Neutrophil (primary cell): ENCODE measurements around the gene TIMP2.

Experiments
- H3K27ac ChIP-seq: fragments of 200-600 bp; sonication (generic); 2 replicates; pipeline ENCODE4 v1.5.1; 2016; ENCODE audit warnings: mild to moderate bottlenecking, moderate library complexity
- H3K27me3 ChIP-seq: fragments of 200-600 bp; sonication (generic); 2 replicates; pipeline ENCODE4 v1.6.0; 2016; ENCODE audit warnings: mild to moderate bottlenecking
- H3K36me3 ChIP-seq: fragments of 200-600 bp; sonication (generic); 2 replicates; pipeline ENCODE4 v1.5.1; 2017
- H3K4me1 ChIP-seq, 2 experiments: fragments of 200-600 bp in 1 of 2; sonication (generic) in 1 of 2; 1 replicate in 1 of 2; 2 replicates in 1 of 2; pipeline versions ENCODE4 v1.5.1 to v1.6.1; 2013 to 2016; ENCODE audit warnings: low read depth in 1 of 2, low read length in 1 of 2, mild to moderate bottlenecking in 1 of 2, moderate library complexity in 1 of 2; ENCODE audit not compliant: control insufficient read depth in 1 of 2, insufficient read depth in 1 of 2
- H3K4me3 ChIP-seq, 2 experiments: fragments of 200-600 bp in 1 of 2; sonication (generic) in 1 of 2; 1 replicate in 1 of 2; 2 replicates in 1 of 2; pipeline ENCODE4 v1.5.1; 2013 to 2016; ENCODE audit warnings: low read depth in 1 of 2, low read length in 1 of 2, mild to moderate bottlenecking in 1 of 2, moderate library complexity in 1 of 2
- H3K9me3 ChIP-seq: fragments of 200-600 bp; sonication (generic); 2 replicates; pipeline ENCODE4 v1.5.1; 2016
- CTCF ChIP-seq: fragments of 200-600 bp; sonication (generic); IDR thresholded peaks from 2 replicates; pipeline ENCODE4 v1.5.1; 2016; ENCODE audit warnings: antibody characterized with exemption

TIMP2 gene

DNA sequence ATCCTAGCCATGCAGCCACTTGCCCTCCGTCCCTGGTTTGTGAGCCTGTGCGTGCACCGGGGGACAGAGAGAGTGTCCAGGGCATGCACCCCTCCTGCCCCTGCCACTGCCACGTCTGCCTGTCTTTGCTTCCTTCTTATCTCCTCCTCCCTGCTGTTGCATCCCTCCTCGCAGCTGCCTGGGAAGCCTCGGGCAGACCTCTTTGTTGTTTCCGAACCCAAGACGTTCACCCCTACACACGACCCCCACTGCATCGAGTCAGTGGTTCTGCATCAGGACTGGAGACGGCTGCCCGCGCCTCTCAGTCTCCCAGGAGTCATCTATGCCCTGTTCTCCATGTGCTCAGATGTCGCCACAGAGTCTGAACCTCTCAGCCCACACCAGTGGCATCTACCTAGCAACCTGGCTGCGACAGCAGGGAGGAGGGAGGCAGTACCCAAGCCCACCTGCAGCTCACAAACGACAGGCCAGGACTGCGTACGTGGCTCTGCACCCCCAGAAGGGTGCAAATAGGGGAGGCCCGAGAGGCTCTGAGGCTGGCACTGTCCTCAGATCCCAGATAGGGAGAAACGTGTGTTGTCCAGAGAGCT lies 5.2 kb downstream of the TIMP2 start:
- peak overlapping the region; percentile 99 for H3K27ac ChIP-seq
- H3K4me1 ChIP-seq = peaks cover 80 to 89% of the 10 kb centered on the region in 2 experiments
- peak overlapping the region in 1 of 2 experiments; percentile 30 for H3K4me3 ChIP-seq

GRCh38 chr17:78918979-78919378 lies 6.2 kb downstream of the TIMP2 start:
- H3K4me1 ChIP-seq = peaks cover 90 to 98% of the 10 kb centered on the region in 2 experiments
- H3K27ac ChIP-seq = peak overlapping the region; percentile 99
- no peaks in the 10 kb centered on the region for H3K27me3 ChIP-seq
- no peaks in the 10 kb centered on the region for H3K9me3 ChIP-seq
- TF ChIP-seq CTCF = no peak
- peaks cover 13% of the 10 kb centered on the region for H3K36me3 ChIP-seq
- H3K4me3 ChIP-seq = peak overlapping the region; percentile 73 to 86

More for the DNA sequence above, 5.2 kb downstream of the TIMP2 start:
- TF ChIP-seq CTCF = no peak
- H3K9me3 ChIP-seq = no peaks in the 10 kb centered on the region
- no peaks in the 10 kb centered on the region for H3K27me3 ChIP-seq
- H3K36me3 ChIP-seq = peaks cover 13% of the 10 kb centered on the region

- Histone ChIP-seq H3K36me3 (peaks cover 13% of the 10 kb centered on the region), H3K27ac (peak overlapping the region; percentile 99), H3K27me3 (no peaks in the 10 kb centered on the region), H3K4me1 (peaks cover 94 to 100% of the 10 kb centered on the region in 2 experiments), H3K9me3 (no peaks in the 10 kb centered on the region), H3K4me3 (peak overlapping the region; percentile 73 to 86)
- no peak for TF ChIP-seq CTCF
These were observed 7.5 kb downstream of the TIMP2 start for GRCh38 chr17:78917451-78918275.

GRCh38 chr17:78915872-78916632 lies 9.1 kb downstream of the TIMP2 start:
- Histone ChIP-seq H3K27ac (peak overlapping the region; percentile 99), H3K27me3 (no peaks in the 10 kb centered on the region), H3K9me3 (no peaks in the 10 kb centered on the region), H3K36me3 (peaks cover 8% of the 10 kb centered on the region), H3K4me1 (peaks cover 94 to 100% of the 10 kb centered on the region in 2 experiments), H3K4me3 (peak overlapping the region; percentile 73 to 86)
- TF ChIP-seq CTCF = no peak

DNA sequence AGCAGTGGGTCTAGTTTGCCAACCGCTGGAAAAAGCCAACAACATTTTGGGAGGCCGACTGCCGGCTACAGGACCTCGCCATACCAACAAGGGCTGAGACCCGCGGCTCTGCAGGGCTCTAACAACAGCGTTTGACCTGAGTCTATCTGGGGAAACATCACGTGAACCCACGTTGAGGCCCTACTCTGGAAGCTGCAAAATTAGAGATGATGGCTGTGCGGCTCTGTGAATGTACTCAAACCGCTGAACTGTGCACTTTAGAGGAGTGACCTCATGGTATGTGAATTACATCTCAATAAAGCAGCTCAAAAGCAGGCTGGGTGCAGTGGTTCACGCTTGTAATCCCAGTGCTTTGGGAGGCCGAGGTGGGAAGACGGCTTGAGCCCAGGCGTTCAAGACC lies 12.1 kb downstream of the TIMP2 start:
- peak overlapping the region; percentile 99 for H3K27ac ChIP-seq
- no peak for TF ChIP-seq CTCF
- H3K36me3 ChIP-seq = no peaks in the 10 kb centered on the region
- no peaks in the 10 kb centered on the region for H3K9me3 ChIP-seq
- peak overlapping the region; percentile 47 to 73 for H3K4me3 ChIP-seq
- peaks cover 89 to 96% of the 10 kb centered on the region in 2 experiments for H3K4me1 ChIP-seq
- H3K27me3 ChIP-seq = no peaks in the 10 kb centered on the region
